Measurements from ENCODE around the gene LANCL2. TPM values are rescaled to one million over a fixed set of nuclear protein-coding genes. Genes with fewer than 3 reads are reported as not detected.

The LANCL2 gene
- total and polyA plus RNA-seq, 2 donors from 2014 or later = 9.9 to 18.3 TPM

DNA sequence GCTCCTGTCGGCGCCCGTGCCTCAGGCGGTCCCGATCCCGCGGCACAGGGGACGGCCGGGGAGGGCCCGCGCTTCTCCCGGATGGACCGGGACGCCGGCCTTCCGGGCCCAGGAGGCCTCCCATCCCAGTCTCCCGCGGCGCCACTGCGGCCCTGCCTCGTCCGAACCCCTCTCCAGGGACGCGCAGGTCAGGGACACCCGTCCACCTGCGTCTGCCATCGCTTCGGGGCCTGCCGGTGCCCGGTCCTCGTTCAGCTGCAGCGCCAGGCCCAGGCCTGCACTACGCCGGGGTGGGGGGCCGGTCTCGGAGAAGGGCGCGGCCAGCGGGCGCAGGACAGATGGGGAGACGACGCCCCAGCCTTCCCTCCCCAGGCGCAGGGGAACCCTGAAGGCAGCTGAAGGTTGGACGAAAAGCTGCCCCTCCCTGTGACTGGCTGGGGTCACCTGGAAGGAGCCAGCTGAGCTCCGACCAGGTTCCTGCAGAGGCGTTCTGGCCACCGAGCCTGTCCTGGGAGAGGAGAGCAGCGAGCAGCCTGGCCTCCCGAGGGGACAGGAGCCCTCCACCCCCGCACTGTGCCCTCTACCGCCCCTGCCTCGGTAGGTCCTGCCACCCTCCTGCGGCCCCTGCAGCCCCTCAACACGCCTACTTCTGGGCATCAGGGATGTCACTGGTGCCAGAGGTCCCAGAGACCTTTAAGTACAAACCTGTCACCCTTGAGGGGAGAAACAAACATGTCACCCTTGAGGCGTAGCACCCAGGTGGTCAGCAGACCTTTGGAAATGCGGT, 84.3 kb downstream of the LANCL2 start:
- no peak for TF ChIP-seq CTCF (IDR thresholded peaks at IDR 0.05; ENCODE audit: borderline replicate concordance, extremely low read depth, insufficient read depth)
- Histone ChIP-seq H3K9me3 (ENCODE audit: control insufficient read depth in 2 of 3, insufficient read depth in 1 of 3, low read length in 3 of 3) (no peaks in the 10 kb centered on the region), H3K36me3 (ENCODE audit: control insufficient read depth in 2 of 3, insufficient read depth in 3 of 3, low read length in 3 of 3) (no peaks in the 10 kb centered on the region), H3K4me1 (ENCODE audit: control insufficient read depth in 2 of 3, insufficient read depth in 2 of 3, low read depth in 1 of 3, low read length in 3 of 3) (no peaks in the 10 kb centered on the region), H3K9ac (ENCODE audit: low read length in 3 of 3) (no peak overlapping the region), H3K27me3 (ENCODE audit: control insufficient read depth, insufficient read depth, low read length) (no peaks in the 10 kb centered on the region), H3K4me3 (ENCODE audit: low read length in 3 of 3) (no peak overlapping the region), H3K27ac (ENCODE audit: low read depth in 2 of 2, low read length in 2 of 2) (no peak overlapping the region)
- DNase-seq (no peak), FAIRE-seq (no peak)
- intact Hi-C loops (cut with DNase I) = no loop called here

DNA sequence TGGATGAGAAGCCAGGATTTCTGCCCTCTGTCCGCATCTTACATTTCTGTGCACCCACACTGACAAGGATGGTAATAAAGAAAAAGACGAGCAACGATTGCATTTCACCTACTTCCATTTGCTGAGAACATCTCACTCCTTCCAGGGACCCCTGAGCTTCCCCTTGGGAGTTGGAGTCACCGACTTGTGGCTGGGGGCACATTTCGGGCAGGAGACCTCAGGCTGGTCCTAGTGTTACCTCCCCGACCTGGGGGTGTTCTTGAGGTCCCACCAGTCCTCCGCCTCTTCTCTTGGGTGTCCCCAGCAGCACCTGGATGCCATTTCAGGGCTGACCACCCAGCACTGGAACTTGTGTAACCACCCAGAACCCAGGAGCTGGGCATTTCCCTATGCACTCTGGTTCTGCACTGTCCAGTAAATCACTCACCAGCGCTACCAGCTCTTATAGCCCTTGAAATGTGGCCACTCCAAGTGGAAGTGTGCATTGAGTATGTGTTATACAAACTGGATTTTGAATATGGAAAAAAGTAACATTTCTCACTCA, 84.9 kb downstream of the LANCL2 start:
- Histone ChIP-seq H3K9ac (ENCODE audit: low read length in 3 of 3) (no peak overlapping the region), H3K27ac (ENCODE audit: low read depth in 2 of 2, low read length in 2 of 2) (no peak overlapping the region), H3K4me1 (ENCODE audit: control insufficient read depth in 2 of 3, insufficient read depth in 2 of 3, low read depth in 1 of 3, low read length in 3 of 3) (no peaks in the 10 kb centered on the region), H3K9me3 (ENCODE audit: control insufficient read depth in 2 of 3, insufficient read depth in 1 of 3, low read length in 3 of 3) (no peaks in the 10 kb centered on the region), H3K36me3 (ENCODE audit: control insufficient read depth in 2 of 3, insufficient read depth in 3 of 3, low read length in 3 of 3) (no peaks in the 10 kb centered on the region), H3K27me3 (ENCODE audit: control insufficient read depth, insufficient read depth, low read length) (no peaks in the 10 kb centered on the region), H3K4me3 (ENCODE audit: low read length in 3 of 3) (no peak overlapping the region)
- DNase-seq (no peak), FAIRE-seq (no peak)
- no peak for TF ChIP-seq CTCF (IDR thresholded peaks at IDR 0.05; ENCODE audit: borderline replicate concordance, extremely low read depth, insufficient read depth)
- intact Hi-C loops (cut with DNase I) = no loop called here

- Histone ChIP-seq H3K4me3 (ENCODE audit: low read length in 3 of 3) (no peak overlapping the region), H3K9me3 (ENCODE audit: control insufficient read depth in 2 of 3, insufficient read depth in 1 of 3, low read length in 3 of 3) (no peaks in the 10 kb centered on the region), H3K36me3 (ENCODE audit: control insufficient read depth in 2 of 3, insufficient read depth in 3 of 3, low read length in 3 of 3) (no peaks in the 10 kb centered on the region), H3K4me1 (ENCODE audit: control insufficient read depth in 2 of 3, insufficient read depth in 2 of 3, low read depth in 1 of 3, low read length in 3 of 3) (no peaks in the 10 kb centered on the region), H3K27me3 (ENCODE audit: control insufficient read depth, insufficient read depth, low read length) (no peaks in the 10 kb centered on the region), H3K27ac (ENCODE audit: low read depth in 2 of 2, low read length in 2 of 2) (no peak overlapping the region), H3K9ac (ENCODE audit: low read length in 3 of 3) (no peak overlapping the region)
- no peak for DNase-seq
- no peak for TF ChIP-seq CTCF (IDR thresholded peaks at IDR 0.05; ENCODE audit: borderline replicate concordance, extremely low read depth, insufficient read depth)
- intact Hi-C loops (cut with DNase I) = no loop called here
- no peak for FAIRE-seq
Measured at GRCh38 chr7:55452971-55453370, 87.8 kb downstream of the LANCL2 start.
